GM10266 (cell line): Measurements from ENCODE around the gene KIF26B.

Experiments used
- DNase-seq: peaks from one replicate; pipeline ENCODE4 v3.0.0; 2012; ENCODE audit errors: extremely low spot score
- CTCF ChIP-seq: IDR thresholded peaks from 2 replicates; pipeline ENCODE4 v1.5.1; 2012; ENCODE audit warnings: mild to moderate bottlenecking, low read depth; ENCODE audit not compliant: control insufficient read depth, insufficient read depth; ENCODE audit errors: missing control alignments

The KIF26B gene

DNA sequence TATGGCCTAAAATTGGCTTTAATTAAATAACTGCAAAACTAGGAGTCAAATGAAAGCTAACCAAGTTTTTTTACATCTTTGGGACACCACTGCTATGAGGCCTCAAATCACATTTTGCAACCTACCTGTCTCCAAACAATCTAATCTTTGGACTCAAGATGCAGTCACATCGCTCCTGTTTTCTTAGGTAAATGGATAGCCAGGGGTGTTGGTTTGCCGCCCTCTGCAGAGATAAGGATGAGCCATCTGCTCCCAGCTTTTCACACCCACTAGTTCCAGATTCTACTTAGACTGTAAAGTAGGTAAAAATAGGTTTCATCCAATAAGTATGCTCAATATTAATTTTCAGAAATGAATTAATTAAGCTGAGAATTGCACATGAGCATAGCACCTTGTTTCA lies 456.5 kb downstream of the KIF26B start:
- TF ChIP-seq CTCF = no peak
- no peak for DNase-seq

- no peak for TF ChIP-seq CTCF
- DNase-seq = no peak
These were observed 459.7 kb downstream of the KIF26B start for GRCh38 chr1:245614476-245614875.

- no peak for TF ChIP-seq CTCF
- no peak for DNase-seq
These were observed 460.2 kb downstream of the KIF26B start for GRCh38 chr1:245615001-245615400.

DNA sequence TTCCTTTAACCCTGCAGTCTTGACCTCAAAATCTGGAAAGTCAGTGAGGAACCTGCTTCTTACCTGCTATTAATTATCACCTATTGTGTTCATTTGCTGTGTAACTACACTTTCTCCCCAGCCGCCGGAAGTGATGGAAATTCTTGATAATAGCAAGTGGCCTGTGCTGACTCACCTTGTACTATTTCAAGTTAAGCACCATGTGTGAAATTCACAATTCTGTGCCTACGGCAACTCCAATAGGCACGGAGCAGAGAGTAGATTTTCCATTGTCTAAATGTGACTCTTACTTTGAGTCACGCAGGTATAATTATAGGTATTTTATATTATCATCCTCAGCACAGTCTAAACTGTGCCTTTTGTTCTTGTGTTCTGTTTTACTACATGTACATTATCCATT lies 466.8 kb downstream of the KIF26B start:
- DNase-seq = no peak
- no peak for TF ChIP-seq CTCF

- TF ChIP-seq CTCF = no peak
- DNase-seq = no peak
These were observed 467.7 kb downstream of the KIF26B start for GRCh38 chr1:245622332-245623014.

DNA sequence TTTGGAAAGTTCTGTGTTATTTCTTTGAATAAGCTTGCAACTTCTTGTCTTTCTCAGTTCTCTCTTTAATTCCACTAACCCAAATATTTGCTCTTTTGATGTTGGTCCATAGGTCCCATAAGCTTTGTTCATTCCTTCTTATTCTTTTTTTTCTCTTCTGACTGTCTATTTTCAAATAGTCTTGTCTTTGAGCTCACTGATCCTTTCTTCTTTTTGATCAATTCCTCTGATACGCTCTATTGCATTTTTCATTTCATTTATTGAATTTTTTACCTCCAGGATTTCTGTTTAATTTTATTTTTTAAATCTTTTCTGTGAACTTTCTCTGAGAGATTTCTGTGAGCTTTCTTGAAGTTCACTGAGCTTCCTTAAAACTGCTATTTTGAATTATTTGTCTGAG lies 486.6 kb downstream of the KIF26B start:
- no peak for DNase-seq
- TF ChIP-seq CTCF = no peak

DNA sequence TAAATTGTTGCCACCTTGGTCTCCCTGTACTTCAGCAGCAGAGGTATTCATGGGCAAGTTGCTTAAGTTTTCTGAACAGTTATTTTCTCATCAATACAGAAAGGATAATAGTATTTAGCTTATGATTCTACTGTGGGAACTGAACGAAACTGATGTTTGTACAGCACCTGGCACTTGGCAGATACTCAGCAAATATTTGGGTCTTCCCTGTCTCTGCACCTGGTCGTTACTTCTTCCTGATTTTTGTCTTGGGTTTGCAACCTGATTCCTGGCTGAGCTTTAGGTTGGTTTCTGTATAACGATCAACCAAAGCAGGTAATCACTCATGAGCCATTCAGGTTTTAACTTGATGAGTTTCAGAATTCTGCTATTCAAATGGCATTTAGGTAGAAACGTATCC lies 490.6 kb downstream of the KIF26B start:
- DNase-seq = no peak
- TF ChIP-seq CTCF = no peak
